ENCODE measurements around the gene L1TD1. TPM values are rescaled to one million over a fixed set of nuclear protein-coding genes. Genes with fewer than 3 reads are reported as not detected.
"Not testable (repeated sequence)": the region's sequence is repeated elsewhere in the genome, so short reads cannot be mapped to it uniquely, and the experiment has no call there.

L1TD1 gene
- total RNA-seq, 4 donors from 2014 or later = 0.42 TPM; not detected in 3

- Histone ChIP-seq H3K27ac (replicated peaks in 1 of 4) (no peak overlapping the region), H3K27me3 (no peaks in the 10 kb centered on the region), H3K4me1 (no peaks in the 10 kb centered on the region), H3K4me3 (no peak overlapping the region), H3K9me3 (no peaks in the 10 kb centered on the region), H3K36me3 (no peaks in the 10 kb centered on the region)
- DNase-seq (ENCODE audit: extremely low spot score) = no peak
- intact Hi-C loops (cut with DNase I) = no loop called here
- TF ChIP-seq EP300 (IDR thresholded peaks at IDR 0.05) (no peak), POLR2A (IDR thresholded peaks at IDR 0.05; ENCODE audit: low read depth) (no peak), POLR2AphosphoS5 (IDR thresholded peaks at IDR 0.05) (no peak)
- TF ChIP-seq, protein P1, sequence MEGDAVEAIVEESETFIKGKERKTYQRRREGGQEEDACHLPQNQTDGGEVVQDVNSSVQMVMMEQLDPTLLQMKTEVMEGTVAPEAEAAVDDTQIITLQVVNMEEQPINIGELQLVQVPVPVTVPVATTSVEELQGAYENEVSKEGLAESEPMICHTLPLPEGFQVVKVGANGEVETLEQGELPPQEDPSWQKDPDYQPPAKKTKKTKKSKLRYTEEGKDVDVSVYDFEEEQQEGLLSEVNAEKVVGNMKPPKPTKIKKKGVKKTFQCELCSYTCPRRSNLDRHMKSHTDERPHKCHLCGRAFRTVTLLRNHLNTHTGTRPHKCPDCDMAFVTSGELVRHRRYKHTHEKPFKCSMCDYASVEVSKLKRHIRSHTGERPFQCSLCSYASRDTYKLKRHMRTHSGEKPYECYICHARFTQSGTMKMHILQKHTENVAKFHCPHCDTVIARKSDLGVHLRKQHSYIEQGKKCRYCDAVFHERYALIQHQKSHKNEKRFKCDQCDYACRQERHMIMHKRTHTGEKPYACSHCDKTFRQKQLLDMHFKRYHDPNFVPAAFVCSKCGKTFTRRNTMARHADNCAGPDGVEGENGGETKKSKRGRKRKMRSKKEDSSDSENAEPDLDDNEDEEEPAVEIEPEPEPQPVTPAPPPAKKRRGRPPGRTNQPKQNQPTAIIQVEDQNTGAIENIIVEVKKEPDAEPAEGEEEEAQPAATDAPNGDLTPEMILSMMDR (IDR thresholded peaks at IDR 0.05) = no peak
- 70% methylated on average over 2 of the region's 2 CpGs for WGBS
Observed at GRCh38 chr1:62218604-62219003, 24.0 kb downstream of the L1TD1 start.

GRCh38 chr1:62220456-62220855, 25.8 kb downstream of the L1TD1 start:
- H3K27me3 ChIP-seq; intact Hi-C loops (cut with DNase I); H3K4me3 ChIP-seq; H3K36me3 ChIP-seq; H3K9me3 ChIP-seq; H3K27ac ChIP-seq (replicated peaks in 1 of 4); DNase-seq (ENCODE audit: extremely low spot score); H3K4me1 ChIP-seq: not testable (repeated sequence)
- WGBS = 86% methylated on average over 9 of the region's 9 CpGs

GRCh38 chr1:62221171-62221570, 26.5 kb downstream of the L1TD1 start:
- WGBS = 95% methylated on average over 1 of the region's 1 CpG
- DNase-seq (ENCODE audit: extremely low spot score) = no peak
- intact Hi-C loops (cut with DNase I) = no loop called here
- TF ChIP-seq, protein P1 (IDR thresholded peaks at IDR 0.05) = no peak
- no peak for TF ChIP-seq EP300 (IDR thresholded peaks at IDR 0.05)
- no peak for TF ChIP-seq POLR2A (IDR thresholded peaks at IDR 0.05; ENCODE audit: low read depth)
- no peak for TF ChIP-seq POLR2AphosphoS5 (IDR thresholded peaks at IDR 0.05)
- Histone ChIP-seq H3K36me3 (no peaks in the 10 kb centered on the region), H3K4me1 (no peaks in the 10 kb centered on the region), H3K9me3 (no peaks in the 10 kb centered on the region), H3K27ac (replicated peaks in 1 of 4) (no peak overlapping the region), H3K27me3 (no peaks in the 10 kb centered on the region), H3K4me3 (no peak overlapping the region)

- DNase-seq (ENCODE audit: extremely low spot score) = no peak
- intact Hi-C loops (cut with DNase I) = no loop called here
- WGBS = 95% methylated on average over 9 of the region's 9 CpGs
- H3K36me3 ChIP-seq = no peaks in the 10 kb centered on the region
- H3K27me3 ChIP-seq = no peaks in the 10 kb centered on the region
- H3K4me1 ChIP-seq = no peaks in the 10 kb centered on the region
- H3K4me3 ChIP-seq = no peak overlapping the region
- no peaks in the 10 kb centered on the region for H3K9me3 ChIP-seq
- no peak overlapping the region for H3K27ac ChIP-seq (replicated peaks in 1 of 4)
- no peak for TF ChIP-seq POLR2A (IDR thresholded peaks at IDR 0.05; ENCODE audit: low read depth)
- TF ChIP-seq POLR2AphosphoS5 (IDR thresholded peaks at IDR 0.05) = no peak
- TF ChIP-seq, protein P1 (IDR thresholded peaks at IDR 0.05) = no peak
- TF ChIP-seq EP300 (IDR thresholded peaks at IDR 0.05) = no peak
Observed at GRCh38 chr1:62222321-62222720, 27.7 kb downstream of the L1TD1 start.

- no peaks in the 10 kb centered on the region for H3K36me3 ChIP-seq
- intact Hi-C loops (cut with DNase I) = no loop called here
- H3K9me3 ChIP-seq = no peaks in the 10 kb centered on the region
- TF ChIP-seq POLR2A (IDR thresholded peaks at IDR 0.05; ENCODE audit: low read depth) = no peak
- TF ChIP-seq POLR2AphosphoS5 (IDR thresholded peaks at IDR 0.05) = no peak
- H3K27ac ChIP-seq (replicated peaks in 1 of 4) = no peak overlapping the region
- H3K4me1 ChIP-seq = peaks cover 0 to 9% (median 0%) of the 10 kb centered on the region in 4 donors
- WGBS = 64% methylated on average over 3 of the region's 3 CpGs
- no peak for DNase-seq (ENCODE audit: extremely low spot score)
- no peak overlapping the region for H3K4me3 ChIP-seq
- H3K27me3 ChIP-seq = peaks cover 0 to 7% (median 0%) of the 10 kb centered on the region in 4 donors
Observed at GRCh38 chr1:62224182-62224581, 29.5 kb downstream of the L1TD1 start.

- Histone ChIP-seq H3K4me1 (peaks cover 0 to 9% (median 0%) of the 10 kb centered on the region in 4 donors), H3K36me3 (no peaks in the 10 kb centered on the region), H3K9me3 (no peaks in the 10 kb centered on the region), H3K27me3 (peaks cover 0 to 7% (median 0%) of the 10 kb centered on the region in 4 donors), H3K27ac (replicated peaks in 1 of 4) (no peak overlapping the region), H3K4me3 (no peak overlapping the region)
- intact Hi-C loops (cut with DNase I) = no loop called here
- 87% methylated on average over 11 of the region's 11 CpGs for WGBS
- DNase-seq (ENCODE audit: extremely low spot score) = no peak
- TF ChIP-seq, protein P1 (IDR thresholded peaks at IDR 0.05) = no peak
- no peak for TF ChIP-seq POLR2A (IDR thresholded peaks at IDR 0.05; ENCODE audit: low read depth)
- no peak for TF ChIP-seq POLR2AphosphoS5 (IDR thresholded peaks at IDR 0.05)
- TF ChIP-seq EP300 (IDR thresholded peaks at IDR 0.05) = no peak
Observed at GRCh38 chr1:62227496-62227895, 32.8 kb downstream of the L1TD1 start.
